Ishikawa (cell line): ENCODE measurements around the gene GPR17.

Experiments used
- CEBPB ChIP-seq: IDR thresholded peaks from 2 replicates; pipeline ENCODE4 v1.6.1; 2012
- CREB1 ChIP-seq: IDR thresholded peaks from 2 replicates; pipeline ENCODE4 v1.6.1; 2012; ENCODE audit warnings: low read depth
- EGR1 ChIP-seq: IDR thresholded peaks from 2 replicates; pipeline ENCODE4 v1.6.1; 2012
- EP300 ChIP-seq: IDR thresholded peaks from 2 replicates; pipeline ENCODE4 v1.6.1; 2012; ENCODE audit warnings: borderline replicate concordance
- FOXM1 ChIP-seq: IDR thresholded peaks from 2 replicates; pipeline ENCODE4 v1.6.1; 2012; ENCODE audit warnings: low read depth, borderline replicate concordance
- NFIC ChIP-seq: IDR thresholded peaks from 2 replicates; pipeline ENCODE4 v1.6.1; 2012
- RAD21 ChIP-seq: IDR thresholded peaks from 2 replicates; pipeline ENCODE4 v1.6.1; 2012; ENCODE audit warnings: low read depth
- TAF1 ChIP-seq: IDR thresholded peaks from 2 replicates; pipeline ENCODE4 v1.6.1; 2012; ENCODE audit warnings: low read depth, mild to moderate bottlenecking
- TCF12 ChIP-seq: IDR thresholded peaks from 2 replicates; pipeline ENCODE4 v1.6.1; 2012; ENCODE audit warnings: low read depth
- TEAD4 ChIP-seq: IDR thresholded peaks from 2 replicates; pipeline ENCODE4 v1.6.1; 2012
- YY1 ChIP-seq: IDR thresholded peaks from 2 replicates; pipeline ENCODE4 v1.6.1; 2012; ENCODE audit warnings: low read depth
- ZBTB7A ChIP-seq: IDR thresholded peaks from 2 replicates; pipeline ENCODE4 v1.6.1; 2012; ENCODE audit warnings: low read depth
- TF ChIP-seq, protein P1 (sequence below): IDR thresholded peaks from 2 replicates; pipeline ENCODE4 v1.6.1; 2012
- TF ChIP-seq, protein P2 (sequence below): IDR thresholded peaks from 2 replicates; pipeline ENCODE4 v1.6.1; 2012
- TF ChIP-seq, protein P3 (sequence below): IDR thresholded peaks from 2 replicates; pipeline ENCODE4 v1.6.1; 2012; ENCODE audit warnings: low read depth, mild to moderate bottlenecking

The GPR17 gene

DNA sequence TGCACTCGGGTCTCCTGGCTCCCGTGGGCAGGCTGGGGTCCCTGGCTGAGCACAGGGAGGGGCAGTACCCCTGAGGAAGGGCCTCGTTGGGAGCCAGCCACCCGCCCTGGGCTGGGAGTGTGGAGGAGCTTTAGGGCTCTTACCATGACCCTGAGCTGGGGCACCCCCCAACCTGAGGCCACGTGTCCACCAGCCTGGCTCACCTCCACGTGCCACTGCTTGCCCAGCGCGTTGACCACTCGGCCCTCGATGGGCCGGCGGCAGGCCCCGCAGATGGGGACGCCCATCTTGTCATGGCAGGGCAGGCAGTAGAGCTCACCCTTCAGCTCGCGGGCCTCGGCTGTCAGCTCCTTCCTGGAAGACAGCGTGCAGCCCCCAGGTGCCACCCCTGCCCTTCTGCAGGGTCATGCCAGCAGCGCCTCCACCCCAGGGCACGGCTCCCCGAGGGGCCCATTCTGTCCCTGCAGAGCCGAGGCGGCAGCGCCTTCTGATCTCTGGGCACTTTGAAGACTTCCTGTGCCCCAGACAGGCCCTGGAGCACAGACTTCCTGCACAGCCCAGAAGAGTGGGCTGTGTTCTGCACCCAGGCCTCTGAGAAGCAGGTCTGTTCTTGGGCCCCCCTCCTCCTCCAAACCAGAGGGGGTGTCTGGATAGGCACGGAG lies 4.0 kb upstream of the GPR17 start:
- no peak for TF ChIP-seq FOXM1
- TF ChIP-seq ZBTB7A = no peak
- TF ChIP-seq EP300 = no peak
- no peak for TF ChIP-seq CREB1
- no peak for TF ChIP-seq EGR1
- TF ChIP-seq TAF1 = no peak
- no peak for TF ChIP-seq NFIC
- TF ChIP-seq, protein P1, sequence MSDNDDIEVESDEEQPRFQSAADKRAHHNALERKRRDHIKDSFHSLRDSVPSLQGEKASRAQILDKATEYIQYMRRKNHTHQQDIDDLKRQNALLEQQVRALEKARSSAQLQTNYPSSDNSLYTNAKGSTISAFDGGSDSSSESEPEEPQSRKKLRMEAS = no peak
- TF ChIP-seq RAD21 = no peak
- no peak for TF ChIP-seq YY1
- TF ChIP-seq TCF12 = no peak
- TF ChIP-seq, protein P2, sequence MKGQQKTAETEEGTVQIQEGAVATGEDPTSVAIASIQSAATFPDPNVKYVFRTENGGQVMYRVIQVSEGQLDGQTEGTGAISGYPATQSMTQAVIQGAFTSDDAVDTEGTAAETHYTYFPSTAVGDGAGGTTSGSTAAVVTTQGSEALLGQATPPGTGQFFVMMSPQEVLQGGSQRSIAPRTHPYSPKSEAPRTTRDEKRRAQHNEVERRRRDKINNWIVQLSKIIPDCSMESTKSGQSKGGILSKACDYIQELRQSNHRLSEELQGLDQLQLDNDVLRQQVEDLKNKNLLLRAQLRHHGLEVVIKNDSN = no peak
- no peak for TF ChIP-seq CEBPB
- TF ChIP-seq, protein P3, sequence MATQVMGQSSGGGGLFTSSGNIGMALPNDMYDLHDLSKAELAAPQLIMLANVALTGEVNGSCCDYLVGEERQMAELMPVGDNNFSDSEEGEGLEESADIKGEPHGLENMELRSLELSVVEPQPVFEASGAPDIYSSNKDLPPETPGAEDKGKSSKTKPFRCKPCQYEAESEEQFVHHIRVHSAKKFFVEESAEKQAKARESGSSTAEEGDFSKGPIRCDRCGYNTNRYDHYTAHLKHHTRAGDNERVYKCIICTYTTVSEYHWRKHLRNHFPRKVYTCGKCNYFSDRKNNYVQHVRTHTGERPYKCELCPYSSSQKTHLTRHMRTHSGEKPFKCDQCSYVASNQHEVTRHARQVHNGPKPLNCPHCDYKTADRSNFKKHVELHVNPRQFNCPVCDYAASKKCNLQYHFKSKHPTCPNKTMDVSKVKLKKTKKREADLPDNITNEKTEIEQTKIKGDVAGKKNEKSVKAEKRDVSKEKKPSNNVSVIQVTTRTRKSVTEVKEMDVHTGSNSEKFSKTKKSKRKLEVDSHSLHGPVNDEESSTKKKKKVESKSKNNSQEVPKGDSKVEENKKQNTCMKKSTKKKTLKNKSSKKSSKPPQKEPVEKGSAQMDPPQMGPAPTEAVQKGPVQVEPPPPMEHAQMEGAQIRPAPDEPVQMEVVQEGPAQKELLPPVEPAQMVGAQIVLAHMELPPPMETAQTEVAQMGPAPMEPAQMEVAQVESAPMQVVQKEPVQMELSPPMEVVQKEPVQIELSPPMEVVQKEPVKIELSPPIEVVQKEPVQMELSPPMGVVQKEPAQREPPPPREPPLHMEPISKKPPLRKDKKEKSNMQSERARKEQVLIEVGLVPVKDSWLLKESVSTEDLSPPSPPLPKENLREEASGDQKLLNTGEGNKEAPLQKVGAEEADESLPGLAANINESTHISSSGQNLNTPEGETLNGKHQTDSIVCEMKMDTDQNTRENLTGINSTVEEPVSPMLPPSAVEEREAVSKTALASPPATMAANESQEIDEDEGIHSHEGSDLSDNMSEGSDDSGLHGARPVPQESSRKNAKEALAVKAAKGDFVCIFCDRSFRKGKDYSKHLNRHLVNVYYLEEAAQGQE = no peak
- no peak for TF ChIP-seq TEAD4

DNA sequence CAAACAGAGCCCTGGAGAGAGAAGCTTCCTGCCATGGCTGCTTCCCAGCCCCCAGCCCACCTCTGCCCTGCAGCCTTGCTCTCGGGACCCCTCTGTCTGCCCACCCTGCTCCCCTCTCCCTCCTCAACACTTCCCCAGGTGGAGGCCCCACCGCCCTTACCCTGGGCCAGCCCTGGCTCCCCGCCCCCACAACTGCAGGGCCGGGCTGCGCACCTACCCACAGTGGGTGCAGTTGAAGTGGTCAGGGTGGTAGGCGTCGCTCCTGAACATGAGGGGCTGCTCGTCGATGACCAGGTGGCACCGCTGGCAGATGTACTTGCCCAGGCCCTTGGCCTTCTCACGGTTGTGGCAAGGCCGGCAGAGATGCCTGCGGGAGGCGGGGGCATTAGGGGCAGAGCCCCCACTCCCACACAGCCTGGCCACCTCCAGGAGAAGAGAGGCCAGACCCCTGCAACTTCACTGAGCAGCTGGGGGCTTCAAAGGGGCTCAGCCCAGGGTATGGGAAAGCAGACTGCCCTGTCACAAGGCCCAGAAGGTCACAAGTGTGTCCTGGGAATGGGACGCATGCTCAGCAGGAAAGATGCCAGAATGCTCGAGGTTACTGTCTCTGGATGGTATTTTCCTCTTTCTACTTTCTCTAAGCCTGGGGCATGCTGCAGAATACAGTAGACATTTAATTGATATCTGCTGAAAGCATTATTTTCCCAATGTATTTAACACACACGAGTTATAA lies 3.1 kb upstream of the GPR17 start:
- TF ChIP-seq NFIC = no peak
- TF ChIP-seq TEAD4 = no peak
- TF ChIP-seq, protein P3 = no peak
- TF ChIP-seq, protein P2 = no peak
- TF ChIP-seq YY1 = no peak
- TF ChIP-seq ZBTB7A = no peak
- TF ChIP-seq FOXM1 = no peak
- TF ChIP-seq CREB1 = no peak
- no peak for TF ChIP-seq TCF12
- TF ChIP-seq, protein P1 = no peak
- no peak for TF ChIP-seq TAF1
- TF ChIP-seq CEBPB = no peak
- TF ChIP-seq EGR1 = no peak
- TF ChIP-seq EP300 = no peak
- no peak for TF ChIP-seq RAD21

DNA sequence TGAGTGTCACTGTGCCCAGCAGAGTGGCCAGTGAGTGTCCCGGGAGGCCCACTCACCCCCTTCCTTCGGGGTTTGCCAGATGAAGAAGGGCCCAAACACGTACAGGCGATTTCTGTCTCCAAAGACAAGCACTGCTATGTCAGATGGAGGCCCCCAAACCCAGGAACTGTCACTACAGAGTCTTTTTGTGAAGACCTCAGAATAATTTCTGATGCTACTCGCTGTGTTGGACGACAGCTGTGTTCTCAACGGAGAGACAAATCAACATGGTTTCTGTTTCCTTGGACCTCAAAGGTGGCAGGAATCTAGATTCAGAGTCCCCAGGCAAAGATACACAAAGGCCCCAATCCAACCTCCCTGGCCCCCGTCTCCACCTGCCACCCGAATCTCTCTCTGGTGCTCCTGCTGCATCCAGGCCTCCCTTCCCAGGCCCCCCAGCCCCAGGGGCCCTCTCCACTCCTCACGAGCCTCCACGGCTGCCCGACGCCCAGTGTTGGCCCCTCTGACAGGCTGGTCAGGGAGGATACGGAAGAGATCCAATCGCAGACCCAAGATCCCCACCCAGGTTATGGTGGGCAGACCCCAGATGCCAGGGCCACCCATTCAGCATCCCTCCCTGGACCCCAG lies 2.4 kb upstream of the GPR17 start:
- TF ChIP-seq, protein P2 = no peak
- TF ChIP-seq YY1 (no peak), TEAD4 (no peak), EP300 (no peak), FOXM1 (no peak)
- TF ChIP-seq, protein P3 = no peak
